ENCODE results near the gene KAT8. TPM values are rescaled to one million over a fixed set of nuclear protein-coding genes. Genes with fewer than 3 reads are reported as not detected.

KAT8 gene
- total RNA-seq, 2 donors from 2014 or later: 55.7 to 66.4 TPM

DNA sequence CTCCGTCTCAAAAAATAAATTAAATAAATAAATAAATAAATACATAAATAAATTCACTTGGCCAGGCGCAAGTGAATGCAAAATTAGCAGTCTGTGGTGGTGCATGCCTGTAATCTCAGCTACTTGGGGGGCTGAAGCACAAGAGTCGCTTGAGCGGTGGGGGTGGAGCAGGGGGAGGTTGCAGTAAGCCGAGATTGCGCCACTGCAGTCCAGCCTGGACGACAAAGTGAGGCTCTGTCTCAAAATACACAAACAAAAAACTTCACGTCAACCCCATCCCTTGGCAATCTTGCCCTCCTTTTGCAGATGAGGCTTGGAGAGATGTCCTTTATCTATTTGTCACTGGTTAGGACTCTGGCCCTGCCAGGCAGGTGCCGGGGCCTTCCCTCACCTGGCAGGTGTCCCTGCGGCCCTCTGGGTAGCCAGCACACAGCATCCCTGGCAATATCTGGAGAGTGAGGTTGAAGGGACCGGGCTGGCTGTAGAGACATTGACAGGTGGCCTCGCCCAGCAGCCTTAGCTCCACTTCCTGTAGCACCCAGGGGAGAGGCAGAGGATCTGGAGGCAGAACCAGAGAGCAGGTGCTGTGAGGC, 28.0 kb downstream of the KAT8 start:
- Histone ChIP-seq H3K4me1 (peaks cover 34% of the 10 kb centered on the region), H3K4me3 (no peak overlapping the region), H3K27me3 (no peaks in the 10 kb centered on the region), H3K36me3 (replicated peaks in 1 of 2; ENCODE audit: insufficient read depth in 1 of 2, low read depth in 2 of 2) (no peaks in the 10 kb centered on the region), H3K9me3 (no peaks in the 10 kb centered on the region), H3K27ac (no peak overlapping the region)
- ATAC-seq (no peak), DNase-seq (no peak)
- intact Hi-C loops (cut with DNase I): loop anchor here (5.0 to 10.0 kb wide), 3 partner anchors 43 to 161 kb away; partner anchors contain the start of genes HSD3B7, ZNF646 and ZNF668
- TF ChIP-seq POLR2A (IDR thresholded peaks at IDR 0.05): no peak
- TF ChIP-seq, protein P1, sequence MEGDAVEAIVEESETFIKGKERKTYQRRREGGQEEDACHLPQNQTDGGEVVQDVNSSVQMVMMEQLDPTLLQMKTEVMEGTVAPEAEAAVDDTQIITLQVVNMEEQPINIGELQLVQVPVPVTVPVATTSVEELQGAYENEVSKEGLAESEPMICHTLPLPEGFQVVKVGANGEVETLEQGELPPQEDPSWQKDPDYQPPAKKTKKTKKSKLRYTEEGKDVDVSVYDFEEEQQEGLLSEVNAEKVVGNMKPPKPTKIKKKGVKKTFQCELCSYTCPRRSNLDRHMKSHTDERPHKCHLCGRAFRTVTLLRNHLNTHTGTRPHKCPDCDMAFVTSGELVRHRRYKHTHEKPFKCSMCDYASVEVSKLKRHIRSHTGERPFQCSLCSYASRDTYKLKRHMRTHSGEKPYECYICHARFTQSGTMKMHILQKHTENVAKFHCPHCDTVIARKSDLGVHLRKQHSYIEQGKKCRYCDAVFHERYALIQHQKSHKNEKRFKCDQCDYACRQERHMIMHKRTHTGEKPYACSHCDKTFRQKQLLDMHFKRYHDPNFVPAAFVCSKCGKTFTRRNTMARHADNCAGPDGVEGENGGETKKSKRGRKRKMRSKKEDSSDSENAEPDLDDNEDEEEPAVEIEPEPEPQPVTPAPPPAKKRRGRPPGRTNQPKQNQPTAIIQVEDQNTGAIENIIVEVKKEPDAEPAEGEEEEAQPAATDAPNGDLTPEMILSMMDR (IDR thresholded peaks at IDR 0.05): no peak
- WGBS, 2 donors: 77 to 83% methylated on average over 8 to 12 of the region's 12 CpGs

DNA sequence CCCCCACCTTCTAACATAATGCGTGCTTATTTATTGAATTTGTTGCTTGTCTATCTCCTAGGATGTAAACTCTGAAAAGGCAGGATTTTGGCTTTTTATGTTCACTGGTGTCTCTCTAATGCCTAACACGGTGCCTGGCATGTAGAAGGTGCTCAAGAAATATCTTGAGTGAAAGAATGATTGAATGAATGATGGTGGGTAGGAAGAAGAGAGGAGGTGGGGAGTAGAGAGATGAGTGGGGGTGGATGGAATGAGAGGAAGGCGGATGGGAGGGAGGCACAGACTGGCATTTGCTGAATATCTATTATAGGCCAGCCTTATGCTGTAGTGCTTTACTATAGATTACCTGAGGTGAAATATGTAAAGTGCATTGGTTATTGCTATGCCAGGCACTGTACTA, 30.1 kb downstream of the KAT8 start:
- DNase-seq (no peak), ATAC-seq (no peak)
- no peak for TF ChIP-seq POLR2A (IDR thresholded peaks at IDR 0.05)
- TF ChIP-seq, protein P1 (IDR thresholded peaks at IDR 0.05): no peak
- Histone ChIP-seq H3K36me3 (replicated peaks in 1 of 2; ENCODE audit: insufficient read depth in 1 of 2, low read depth in 2 of 2) (no peaks in the 10 kb centered on the region), H3K27me3 (no peaks in the 10 kb centered on the region), H3K4me3 (no peak overlapping the region), H3K9me3 (no peaks in the 10 kb centered on the region), H3K27ac (no peak overlapping the region), H3K4me1 (peaks cover 17% of the 10 kb centered on the region)
- intact Hi-C loops (cut with DNase I): loop anchor here (5.0 to 10.0 kb wide), 3 partner anchors 45 to 163 kb away; partner anchors contain the start of genes HSD3B7, ZNF646 and ZNF668
- WGBS, 2 donors: 82 to 87% methylated on average over 3 of the region's 3 CpGs

DNA sequence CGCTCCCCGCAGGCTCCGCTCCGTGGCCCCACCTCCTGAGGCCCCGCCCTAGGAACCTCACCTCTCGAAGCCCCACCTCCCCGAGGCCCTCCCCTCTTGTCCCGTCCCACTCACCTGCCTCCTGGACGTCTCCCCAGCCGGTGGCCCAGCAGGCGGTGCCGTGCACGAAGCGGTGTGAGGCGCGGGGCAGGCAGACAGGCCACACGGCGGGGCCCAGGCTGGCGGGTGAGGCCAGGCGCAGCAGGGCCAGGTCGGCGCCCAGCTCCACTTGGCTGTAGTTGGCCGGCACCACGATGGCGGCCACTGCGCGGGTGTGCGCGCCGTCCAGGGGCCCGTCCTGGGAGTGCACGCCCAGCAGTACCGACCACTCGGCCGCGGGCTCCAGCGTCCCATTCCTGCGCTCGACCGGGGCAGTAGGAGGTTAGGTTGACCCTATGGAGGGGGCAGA, 30.8 kb downstream of the KAT8 start:
- no peak overlapping the region for H3K4me3 ChIP-seq
- no peaks in the 10 kb centered on the region for H3K36me3 ChIP-seq (replicated peaks in 1 of 2; ENCODE audit: insufficient read depth in 1 of 2, low read depth in 2 of 2)
- TF ChIP-seq, protein P1 (IDR thresholded peaks at IDR 0.05): peak in 3 of 7 experiments; percentile 14 to 43 (median 28)
- peak in 2 of 3 donors; percentile 29 to 34 for TF ChIP-seq POLR2A (IDR thresholded peaks at IDR 0.05)
- no peaks in the 10 kb centered on the region for H3K9me3 ChIP-seq
- no peaks in the 10 kb centered on the region for H3K27me3 ChIP-seq
- H3K27ac ChIP-seq: no peak overlapping the region
- peak; percentile 81 to 91 (median 88) for DNase-seq
- peak; percentile 94 for ATAC-seq
- WGBS, 2 donors: 13% methylated on average over 40 of the region's 40 CpGs; no CpG with 5 or more reads in 1 of the 2 donors
- H3K4me1 ChIP-seq: peaks cover 11% of the 10 kb centered on the region
- intact Hi-C loops (cut with DNase I): loop anchor here (5.0 to 10.0 kb wide), 3 partner anchors 46 to 164 kb away; partner anchors contain the start of genes HSD3B7, ZNF646 and ZNF668

DNA sequence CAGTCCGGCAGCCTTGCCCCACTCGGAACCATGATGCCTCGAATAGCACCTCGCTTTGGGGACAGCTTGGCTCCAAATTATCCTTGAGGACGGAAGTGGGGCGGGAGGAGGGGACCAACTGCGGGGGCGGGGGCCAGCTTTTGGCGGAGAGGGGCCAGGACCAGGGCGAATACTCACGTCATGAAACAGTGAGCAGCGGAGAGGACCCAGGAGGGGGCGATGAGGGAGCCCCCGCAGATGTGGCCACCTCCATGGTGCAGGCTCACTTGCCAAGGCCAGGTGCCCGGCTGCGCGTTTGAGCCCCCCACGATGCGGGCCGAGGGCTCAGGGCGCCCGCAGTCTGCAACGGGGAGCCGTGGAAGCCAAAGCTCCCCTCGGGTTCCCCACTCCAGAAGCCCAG, 31.4 kb downstream of the KAT8 start:
- Histone ChIP-seq H3K4me3 (no peak overlapping the region), H3K36me3 (replicated peaks in 1 of 2; ENCODE audit: insufficient read depth in 1 of 2, low read depth in 2 of 2) (no peaks in the 10 kb centered on the region), H3K4me1 (peaks cover 11% of the 10 kb centered on the region), H3K27me3 (no peaks in the 10 kb centered on the region), H3K27ac (no peak overlapping the region), H3K9me3 (no peaks in the 10 kb centered on the region)
- intact Hi-C loops (cut with DNase I): loop anchor here (5.0 to 10.0 kb wide), 3 partner anchors 47 to 164 kb away; partner anchors contain the start of genes HSD3B7, ZNF646 and ZNF668
- 77 to 87% methylated on average over 5 to 24 of the region's 25 CpGs for WGBS, 2 donors
- no peak for TF ChIP-seq POLR2A (IDR thresholded peaks at IDR 0.05)
- TF ChIP-seq, protein P1 (IDR thresholded peaks at IDR 0.05): no peak
- DNase-seq (no peak), ATAC-seq (no peak)

Data from body of pancreas (tissue), 4 donors.